Mesenchymal stem cell (in vitro differentiated cells and primary cell): ENCODE measurements around the gene PPP1R27.

Experiments
- DNase-seq: peaks from one replicate; pipeline ENCODE4 v3.0.0-alpha.2; 2013
- H2AFZ ChIP-seq: one replicate; pipeline ENCODE4 v1.6.1; 2013; ENCODE audit warnings: low read depth, mild to moderate bottlenecking, control low read depth, inconsistent platforms, low read length, moderate library complexity
- H2AK5ac ChIP-seq: 2 replicates; pipeline ENCODE4 v1.6.1; 2013; ENCODE audit warnings: low read length, moderate library complexity, mild to moderate bottlenecking, inconsistent platforms; ENCODE audit not compliant: severe bottlenecking
- H2BK120ac ChIP-seq: one replicate; pipeline ENCODE4 v1.6.1; 2013; ENCODE audit warnings: low read depth, mild to moderate bottlenecking, inconsistent platforms, low read length, moderate library complexity
- H2BK12ac ChIP-seq, 2 experiments: one replicate each; pipeline ENCODE4 v1.6.1; 2013; ENCODE audit warnings: inconsistent platforms in 2 of 2, low read length in 2 of 2, mild to moderate bottlenecking in 2 of 2, moderate library complexity in 2 of 2, control low read depth in 1 of 2
- H2BK15ac ChIP-seq: one replicate; pipeline ENCODE4 v1.6.1; 2013; ENCODE audit warnings: mild to moderate bottlenecking, low read depth, inconsistent platforms; ENCODE audit not compliant: poor library complexity, severe bottlenecking
- H2BK5ac ChIP-seq: 2 replicates; pipeline ENCODE4 v1.6.1; 2013; ENCODE audit warnings: low read depth, mild to moderate bottlenecking, low read length, control low read depth, inconsistent platforms; ENCODE audit not compliant: poor library complexity, severe bottlenecking
- H3K14ac ChIP-seq, 2 experiments: one replicate each; pipeline ENCODE4 v1.6.1; 2013; ENCODE audit warnings: inconsistent platforms in 2 of 2, low read length in 2 of 2, control low read depth in 1 of 2, mild to moderate bottlenecking in 1 of 2, moderate library complexity in 1 of 2
- H3K18ac ChIP-seq, 2 experiments: one replicate each; pipeline ENCODE4 v1.6.1; 2013; ENCODE audit warnings: inconsistent platforms in 2 of 2, low read length in 2 of 2, control low read depth in 1 of 2, low read depth in 1 of 2, mild to moderate bottlenecking in 1 of 2
- H3K23ac ChIP-seq, 2 experiments: one replicate each; pipeline ENCODE4 v1.6.1; 2013; ENCODE audit warnings: inconsistent platforms in 2 of 2, low read length in 2 of 2, mild to moderate bottlenecking in 2 of 2, moderate library complexity in 2 of 2, control low read depth in 1 of 2
- H3K27ac ChIP-seq: 2 replicates; pipeline ENCODE4 v1.5.1; 2013; ENCODE audit warnings: mild to moderate bottlenecking, moderate library complexity, low read length, control low read depth, inconsistent platforms; ENCODE audit not compliant: poor library complexity, severe bottlenecking
- H3K27me3 ChIP-seq, 2 experiments: 2 replicates each; pipeline versions ENCODE4 v1.6.1 to v1.7.0; 2013; ENCODE audit warnings: low read length in 2 of 2, mild to moderate bottlenecking in 2 of 2, moderate library complexity in 2 of 2, control low read depth in 1 of 2, inconsistent platforms in 1 of 2; ENCODE audit not compliant: control insufficient read depth in 1 of 2, insufficient read depth in 1 of 2
- H3K36me3 ChIP-seq, 2 experiments: 2 replicates each; pipeline versions ENCODE4 v1.6.1 to v1.7.0; 2013; ENCODE audit warnings: low read length in 2 of 2, control low read depth in 1 of 2, inconsistent platforms in 1 of 2, low read depth in 1 of 2, mild to moderate bottlenecking in 1 of 2; ENCODE audit not compliant: insufficient read depth in 2 of 2, control insufficient read depth in 1 of 2
- H3K4ac ChIP-seq, 2 experiments: one replicate each; pipeline ENCODE4 v1.6.1; 2013; ENCODE audit warnings: inconsistent platforms in 2 of 2, low read length in 2 of 2, mild to moderate bottlenecking in 2 of 2, moderate library complexity in 2 of 2, control low read depth in 1 of 2, low read depth in 1 of 2
- H3K4me1 ChIP-seq: 2 replicates; pipeline ENCODE4 v1.6.1; 2013; ENCODE audit warnings: low read depth, low read length, control low read depth; ENCODE audit not compliant: control insufficient read depth, insufficient read depth
- H3K4me2 ChIP-seq: 2 replicates; pipeline ENCODE4 v1.6.1; 2013; ENCODE audit warnings: low read length, mild to moderate bottlenecking, inconsistent platforms; ENCODE audit not compliant: poor library complexity, severe bottlenecking
- H3K4me3 ChIP-seq, 2 experiments: 2 replicates each; pipeline versions ENCODE4 v1.5.1 to v1.7.0; 2013; ENCODE audit warnings: low read length in 2 of 2, mild to moderate bottlenecking in 2 of 2, control low read depth in 1 of 2, low read depth in 1 of 2; ENCODE audit not compliant: insufficient read depth in 1 of 2
- H3K79me1 ChIP-seq: replicated peaks from 2 replicates; pipeline ENCODE4 v1.6.1; 2013; ENCODE audit warnings: mild to moderate bottlenecking, control low read depth, low read length, inconsistent platforms; ENCODE audit not compliant: poor library complexity, severe bottlenecking
- H3K9ac ChIP-seq: 2 replicates; pipeline ENCODE4 v1.7.0; 2013; ENCODE audit warnings: mild to moderate bottlenecking, low read length, moderate library complexity
- H3K9me3 ChIP-seq: 2 replicates; pipeline ENCODE4 v1.7.0; 2013; ENCODE audit warnings: mild to moderate bottlenecking, low read length; ENCODE audit not compliant: control insufficient read depth
- H4K8ac ChIP-seq: one replicate; pipeline ENCODE4 v1.6.1; 2013; ENCODE audit warnings: inconsistent platforms, mild to moderate bottlenecking, low read length, moderate library complexity
- H4K91ac ChIP-seq: one replicate; pipeline ENCODE4 v1.6.1; 2013; ENCODE audit warnings: mild to moderate bottlenecking, low read length, inconsistent platforms
- WGBS: methylation state at CpG from one replicate; pipeline ENCODE4 v1.1.7; 2013; ENCODE audit warnings: mixed read lengths; 5-methylcytosine and 5-hydroxymethylcytosine counted together

Gene PPP1R27

GRCh38 chr17:81812571-81813370 is 22.1 kb downstream of the PPP1R27 start:
- Histone ChIP-seq H3K36me3 (no peaks in the 10 kb centered on the region), H3K4me2 (no peak overlapping the region), H3K4me1 (peaks cover 10% of the 10 kb centered on the region), H3K9me3 (no peaks in the 10 kb centered on the region), H4K8ac (no peak overlapping the region), H2AK5ac (no peak overlapping the region), H3K27me3 (peaks cover 18 to 78% of the 10 kb centered on the region in 2 experiments), H3K18ac (no peak overlapping the region), H2BK5ac (no peak overlapping the region), H3K4ac (no peak overlapping the region), H3K14ac (no peak overlapping the region), H3K27ac (no peak overlapping the region), H3K79me1 (no peaks in the 10 kb centered on the region), H3K4me3 (peak overlapping the region in 1 of 2 experiments; percentile 2), H3K23ac (no peak overlapping the region), H2BK12ac (no peak overlapping the region), H2BK120ac (no peak overlapping the region), H2BK15ac (no peak overlapping the region), H2AFZ (no peak overlapping the region), H4K91ac (peak overlapping the region; percentile 18), H3K9ac (no peak overlapping the region)
- no peak for DNase-seq
- 88% methylated on average over 44 of the region's 45 CpGs for WGBS

- Histone ChIP-seq H2AFZ (no peak overlapping the region), H2BK15ac (no peak overlapping the region), H4K8ac (no peak overlapping the region), H3K4ac (no peak overlapping the region), H3K79me1 (no peaks in the 10 kb centered on the region), H4K91ac (no peak overlapping the region), H3K27ac (no peak overlapping the region), H3K4me3 (no peak overlapping the region), H3K9me3 (no peaks in the 10 kb centered on the region), H3K27me3 (peaks cover 23 to 79% of the 10 kb centered on the region in 2 experiments), H3K23ac (no peak overlapping the region), H2BK12ac (no peak overlapping the region), H3K4me1 (peaks cover 10% of the 10 kb centered on the region), H2BK120ac (no peak overlapping the region), H3K4me2 (no peak overlapping the region), H3K9ac (no peak overlapping the region), H3K18ac (no peak overlapping the region), H2AK5ac (no peak overlapping the region), H3K14ac (no peak overlapping the region), H3K36me3 (no peaks in the 10 kb centered on the region), H2BK5ac (no peak overlapping the region)
- WGBS: 85% methylated on average over 21 of the region's 24 CpGs
- DNase-seq: no peak
Observed at GRCh38 chr17:81811705-81812570, 22.9 kb downstream of the PPP1R27 start.

- H3K23ac ChIP-seq: no peak overlapping the region
- H3K4ac ChIP-seq: no peak overlapping the region
- no peaks in the 10 kb centered on the region for H3K9me3 ChIP-seq
- H3K4me1 ChIP-seq: peaks cover 10% of the 10 kb centered on the region
- H2BK15ac ChIP-seq: no peak overlapping the region
- H2BK120ac ChIP-seq: no peak overlapping the region
- no peak overlapping the region for H4K91ac ChIP-seq
- H3K79me1 ChIP-seq: no peaks in the 10 kb centered on the region
- no peak overlapping the region for H3K4me2 ChIP-seq
- DNase-seq: no peak
- H2AK5ac ChIP-seq: no peak overlapping the region
- no peak overlapping the region for H2BK5ac ChIP-seq
- H3K27me3 ChIP-seq: peaks cover 31 to 81% of the 10 kb centered on the region in 2 experiments
- no peak overlapping the region for H3K4me3 ChIP-seq
- H3K18ac ChIP-seq: no peak overlapping the region
- H3K9ac ChIP-seq: no peak overlapping the region
- no peaks in the 10 kb centered on the region for H3K36me3 ChIP-seq
- no peak overlapping the region for H3K27ac ChIP-seq
- no peak overlapping the region for H2BK12ac ChIP-seq
- WGBS: 89% methylated on average over 41 of the region's 42 CpGs
- no peak overlapping the region for H3K14ac ChIP-seq
- H4K8ac ChIP-seq: no peak overlapping the region
- no peak overlapping the region for H2AFZ ChIP-seq
Observed at GRCh38 chr17:81810892-81811704, 23.8 kb downstream of the PPP1R27 start.
